ENCODE data around the gene ABCA10.

- TF ChIP-seq EZH2 (IDR thresholded peaks at IDR 0.05; ENCODE audit: insufficient read depth, poor library complexity, severe bottlenecking) = no peak
- no peak for TF ChIP-seq EZH2phosphoT487 (IDR thresholded peaks at IDR 0.05; ENCODE audit: insufficient read depth, low read depth)
These were observed 85.5 kb downstream of the ABCA10 start for GRCh38 chr17:69143151-69143550.

All from GM23248 (cell line).